Stomach smooth muscle (tissue), 2 donors: ENCODE measurements around the gene PDE4D.

ENCODE experiments used
- H3K27ac ChIP-seq: one replicate; pipeline ENCODE4 v1.7.0; 2013; ENCODE audit warnings: mild to moderate bottlenecking, low read length, inconsistent platforms
- H3K27me3 ChIP-seq, 2 donors: one replicate each; pipeline ENCODE4 v1.7.0; 2013; ENCODE audit warnings: low read length in 2 of 2; ENCODE audit not compliant: insufficient read depth in 2 of 2, control insufficient read depth in 1 of 2
- H3K36me3 ChIP-seq, 2 donors: one replicate each; pipeline ENCODE4 v1.7.0; 2013; ENCODE audit warnings: low read length in 2 of 2; ENCODE audit not compliant: control insufficient read depth in 2 of 2, insufficient read depth in 2 of 2
- H3K4me1 ChIP-seq: one replicate; pipeline ENCODE4 v1.7.0; 2013; ENCODE audit warnings: low read length; ENCODE audit not compliant: control insufficient read depth, insufficient read depth
- H3K4me3 ChIP-seq, 2 donors: one replicate each; pipeline ENCODE4 v1.7.0; 2013; ENCODE audit warnings: low read length in 2 of 2
- H3K9ac ChIP-seq, 2 donors: one replicate each; pipeline ENCODE4 v1.7.0; 2013; ENCODE audit warnings: low read length in 2 of 2, mild to moderate bottlenecking in 1 of 2
- H3K9me3 ChIP-seq, 2 donors: one replicate each; pipeline ENCODE4 v1.7.0; 2013; ENCODE audit warnings: low read length in 2 of 2; ENCODE audit not compliant: control insufficient read depth in 2 of 2
- donor health status: healthy.
- donor health status: Pancreatic carcinoma.

PDE4D gene

GRCh38 chr5:59164041-59164830, 729.3 kb downstream of the PDE4D start:
- Histone ChIP-seq H3K27ac (no peak overlapping the region), H3K9me3 (no peaks in the 10 kb centered on the region), H3K36me3 (no peaks in the 10 kb centered on the region), H3K4me3 (no peak overlapping the region), H3K27me3 (no peaks in the 10 kb centered on the region), H3K9ac (no peak overlapping the region), H3K4me1 (no peaks in the 10 kb centered on the region)

- no peaks in the 10 kb centered on the region for H3K9me3 ChIP-seq
- H3K9ac ChIP-seq, result no peak overlapping the region
- H3K27me3 ChIP-seq, result no peaks in the 10 kb centered on the region
- H3K36me3 ChIP-seq, result no peaks in the 10 kb centered on the region
- no peak overlapping the region for H3K27ac ChIP-seq
- no peaks in the 10 kb centered on the region for H3K4me1 ChIP-seq
- no peak overlapping the region for H3K4me3 ChIP-seq
These were observed 732.1 kb downstream of the PDE4D start for GRCh38 chr5:59161221-59162105.

- no peaks in the 10 kb centered on the region for H3K9me3 ChIP-seq
- H3K27ac ChIP-seq, result no peak overlapping the region
- no peaks in the 10 kb centered on the region for H3K36me3 ChIP-seq
- no peak overlapping the region for H3K4me3 ChIP-seq
- H3K27me3 ChIP-seq, result no peaks in the 10 kb centered on the region
- H3K9ac ChIP-seq, result no peak overlapping the region
- no peaks in the 10 kb centered on the region for H3K4me1 ChIP-seq
These were observed 734.7 kb downstream of the PDE4D start for GRCh38 chr5:59158637-59159391.

GRCh38 chr5:59158165-59158564, 735.4 kb downstream of the PDE4D start:
- no peak overlapping the region for H3K27ac ChIP-seq
- no peak overlapping the region for H3K9ac ChIP-seq

GRCh38 chr5:59157068-59157467, 736.5 kb downstream of the PDE4D start:
- H3K9me3 ChIP-seq, result no peaks in the 10 kb centered on the region
- no peak overlapping the region for H3K4me3 ChIP-seq
- H3K9ac ChIP-seq, result no peak overlapping the region
- H3K27ac ChIP-seq, result no peak overlapping the region
- no peaks in the 10 kb centered on the region for H3K36me3 ChIP-seq
- no peaks in the 10 kb centered on the region for H3K4me1 ChIP-seq
- H3K27me3 ChIP-seq, result no peaks in the 10 kb centered on the region

More at GRCh38 chr5:59158165-59158564, 735.4 kb downstream of the PDE4D start:
- no peaks in the 10 kb centered on the region for H3K27me3 ChIP-seq
- H3K9me3 ChIP-seq, result no peaks in the 10 kb centered on the region
- H3K4me1 ChIP-seq, result no peaks in the 10 kb centered on the region
- no peak overlapping the region for H3K4me3 ChIP-seq
- H3K36me3 ChIP-seq, result no peaks in the 10 kb centered on the region

- H3K9ac ChIP-seq, result no peak overlapping the region
- H3K27ac ChIP-seq, result no peak overlapping the region
- H3K36me3 ChIP-seq, result no peaks in the 10 kb centered on the region
- H3K9me3 ChIP-seq, result no peaks in the 10 kb centered on the region
- H3K27me3 ChIP-seq, result no peaks in the 10 kb centered on the region
- no peaks in the 10 kb centered on the region for H3K4me1 ChIP-seq
- no peak overlapping the region for H3K4me3 ChIP-seq
These were observed 740.8 kb downstream of the PDE4D start for GRCh38 chr5:59152701-59153245.

- no peaks in the 10 kb centered on the region for H3K36me3 ChIP-seq
- no peaks in the 10 kb centered on the region for H3K9me3 ChIP-seq
- no peak overlapping the region for H3K27ac ChIP-seq
- no peak overlapping the region for H3K9ac ChIP-seq
- H3K4me3 ChIP-seq, result no peak overlapping the region
- no peaks in the 10 kb centered on the region for H3K4me1 ChIP-seq
- no peaks in the 10 kb centered on the region for H3K27me3 ChIP-seq
These were observed 742.2 kb downstream of the PDE4D start for GRCh38 chr5:59151162-59151889.

GRCh38 chr5:59149827-59150226, 743.7 kb downstream of the PDE4D start:
- Histone ChIP-seq H3K36me3 (no peaks in the 10 kb centered on the region), H3K4me3 (no peak overlapping the region), H3K9me3 (no peaks in the 10 kb centered on the region), H3K27me3 (no peaks in the 10 kb centered on the region), H3K4me1 (no peaks in the 10 kb centered on the region), H3K9ac (no peak overlapping the region), H3K27ac (no peak overlapping the region)

- Histone ChIP-seq H3K9ac (no peak overlapping the region), H3K36me3 (no peaks in the 10 kb centered on the region), H3K9me3 (no peaks in the 10 kb centered on the region), H3K27ac (no peak overlapping the region), H3K4me3 (no peak overlapping the region), H3K27me3 (no peaks in the 10 kb centered on the region), H3K4me1 (no peaks in the 10 kb centered on the region)
These were observed 744.3 kb downstream of the PDE4D start for GRCh38 chr5:59149271-59149670.

- Histone ChIP-seq H3K36me3 (no peaks in the 10 kb centered on the region), H3K9ac (no peak overlapping the region), H3K27ac (no peak overlapping the region), H3K9me3 (no peaks in the 10 kb centered on the region), H3K27me3 (no peaks in the 10 kb centered on the region), H3K4me3 (no peak overlapping the region), H3K4me1 (no peaks in the 10 kb centered on the region)
These were observed 746.8 kb downstream of the PDE4D start for GRCh38 chr5:59146729-59147128.
